Measurements from ENCODE around the gene PLEKHH2. TPM values are rescaled to one million over a fixed set of nuclear protein-coding genes. Genes with fewer than 3 reads are reported as not detected.
A peak's percentile ranks its signal among the peaks of the same experiment; 100 is the strongest.

The PLEKHH2 gene
- total and polyA plus RNA-seq, 2 of the 13 experiments (the other 11 are each of a cell fraction or from before 2014, with no cell fraction given): 1.1 to 3.0 TPM

DNA sequence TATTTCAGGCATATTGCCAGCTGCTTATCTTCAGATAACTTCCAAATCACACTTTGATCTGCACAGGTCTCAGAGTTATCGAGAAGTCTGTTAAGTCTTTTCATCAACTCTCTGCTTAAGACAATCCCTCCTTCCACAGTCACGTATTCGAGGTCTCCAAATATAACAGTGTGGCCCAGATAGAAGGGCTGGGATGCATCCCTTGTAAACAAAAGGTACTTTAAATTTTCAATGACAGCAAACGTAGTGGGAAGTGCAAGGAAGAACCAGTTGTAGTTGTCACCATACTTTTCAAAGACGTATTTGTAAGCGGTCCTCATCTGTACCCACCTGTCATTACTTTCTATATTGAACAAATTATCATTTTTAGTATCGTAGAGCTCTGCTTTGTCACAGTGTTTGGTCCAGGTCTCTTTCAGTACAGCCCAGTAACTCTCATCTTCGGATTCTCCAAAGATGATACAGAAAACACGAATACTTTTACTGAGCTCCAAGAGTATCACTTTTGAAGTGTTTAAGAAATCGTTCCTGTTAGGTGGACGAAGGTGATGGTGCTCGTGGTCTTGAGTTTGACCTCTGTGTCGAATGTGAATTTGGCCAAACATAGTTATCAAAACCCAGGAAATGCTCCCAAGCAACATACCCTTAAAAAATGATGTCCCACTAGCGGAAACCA is 38.7 kb downstream of the PLEKHH2 start (continued):
- TF ChIP-seq PRDM10 (CRISPR knock-in tag; IDR thresholded peaks at IDR 0.05; ENCODE audit: low read depth): no peak
- TF ChIP-seq MBD4 (IDR thresholded peaks at IDR 0.05; ENCODE audit: borderline replicate concordance, low read length): no peak
- TF ChIP-seq REPIN1 (CRISPR knock-in tag; IDR thresholded peaks at IDR 0.05; ENCODE audit: borderline replicate concordance, low read depth): no peak
- TF ChIP-seq, protein P1, sequence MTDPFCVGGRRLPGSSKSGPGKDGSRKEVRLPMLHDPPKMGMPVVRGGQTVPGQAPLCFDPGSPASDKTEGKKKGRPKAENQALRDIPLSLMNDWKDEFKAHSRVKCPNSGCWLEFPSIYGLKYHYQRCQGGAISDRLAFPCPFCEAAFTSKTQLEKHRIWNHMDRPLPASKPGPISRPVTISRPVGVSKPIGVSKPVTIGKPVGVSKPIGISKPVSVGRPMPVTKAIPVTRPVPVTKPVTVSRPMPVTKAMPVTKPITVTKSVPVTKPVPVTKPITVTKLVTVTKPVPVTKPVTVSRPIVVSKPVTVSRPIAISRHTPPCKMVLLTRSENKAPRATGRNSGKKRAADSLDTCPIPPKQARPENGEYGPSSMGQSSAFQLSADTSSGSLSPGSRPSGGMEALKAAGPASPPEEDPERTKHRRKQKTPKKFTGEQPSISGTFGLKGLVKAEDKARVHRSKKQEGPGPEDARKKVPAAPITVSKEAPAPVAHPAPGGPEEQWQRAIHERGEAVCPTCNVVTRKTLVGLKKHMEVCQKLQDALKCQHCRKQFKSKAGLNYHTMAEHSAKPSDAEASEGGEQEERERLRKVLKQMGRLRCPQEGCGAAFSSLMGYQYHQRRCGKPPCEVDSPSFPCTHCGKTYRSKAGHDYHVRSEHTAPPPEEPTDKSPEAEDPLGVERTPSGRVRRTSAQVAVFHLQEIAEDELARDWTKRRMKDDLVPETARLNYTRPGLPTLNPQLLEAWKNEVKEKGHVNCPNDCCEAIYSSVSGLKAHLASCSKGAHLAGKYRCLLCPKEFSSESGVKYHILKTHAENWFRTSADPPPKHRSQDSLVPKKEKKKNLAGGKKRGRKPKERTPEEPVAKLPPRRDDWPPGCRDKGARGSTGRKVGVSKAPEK (CRISPR knock-in tag; IDR thresholded peaks at IDR 0.05; ENCODE audit: borderline replicate concordance): peak; percentile 59; the same call in 1 of the 2 replicates
- TF ChIP-seq ZBTB20 (CRISPR knock-in tag; IDR thresholded peaks at IDR 0.05; ENCODE audit: borderline replicate concordance, low read depth): peak; percentile 67; the same call in 1 of the 2 replicates
- TF ChIP-seq, protein P2, sequence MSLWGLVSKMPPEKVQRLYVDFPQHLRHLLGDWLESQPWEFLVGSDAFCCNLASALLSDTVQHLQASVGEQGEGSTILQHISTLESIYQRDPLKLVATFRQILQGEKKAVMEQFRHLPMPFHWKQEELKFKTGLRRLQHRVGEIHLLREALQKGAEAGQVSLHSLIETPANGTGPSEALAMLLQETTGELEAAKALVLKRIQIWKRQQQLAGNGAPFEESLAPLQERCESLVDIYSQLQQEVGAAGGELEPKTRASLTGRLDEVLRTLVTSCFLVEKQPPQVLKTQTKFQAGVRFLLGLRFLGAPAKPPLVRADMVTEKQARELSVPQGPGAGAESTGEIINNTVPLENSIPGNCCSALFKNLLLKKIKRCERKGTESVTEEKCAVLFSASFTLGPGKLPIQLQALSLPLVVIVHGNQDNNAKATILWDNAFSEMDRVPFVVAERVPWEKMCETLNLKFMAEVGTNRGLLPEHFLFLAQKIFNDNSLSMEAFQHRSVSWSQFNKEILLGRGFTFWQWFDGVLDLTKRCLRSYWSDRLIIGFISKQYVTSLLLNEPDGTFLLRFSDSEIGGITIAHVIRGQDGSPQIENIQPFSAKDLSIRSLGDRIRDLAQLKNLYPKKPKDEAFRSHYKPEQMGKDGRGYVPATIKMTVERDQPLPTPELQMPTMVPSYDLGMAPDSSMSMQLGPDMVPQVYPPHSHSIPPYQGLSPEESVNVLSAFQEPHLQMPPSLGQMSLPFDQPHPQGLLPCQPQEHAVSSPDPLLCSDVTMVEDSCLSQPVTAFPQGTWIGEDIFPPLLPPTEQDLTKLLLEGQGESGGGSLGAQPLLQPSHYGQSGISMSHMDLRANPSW (CRISPR knock-in tag; IDR thresholded peaks at IDR 0.05; ENCODE audit: borderline replicate concordance): 0 out of 2 replicates have a peak, but pooled peaks have one; percentile 40
- no peak for TF ChIP-seq FOXA1 (IDR thresholded peaks at IDR 0.05)
- no peak for TF ChIP-seq FOXA1 (CRISPR knock-in tag; IDR thresholded peaks at IDR 0.05)
- no peak for TF ChIP-seq TBX2 (CRISPR knock-in tag; IDR thresholded peaks at IDR 0.05; ENCODE audit: borderline replicate concordance)
- 0 out of 2 replicates have a peak, but pooled peaks have one; percentile 35 for TF ChIP-seq ZNF761 (CRISPR knock-in tag; conservative IDR thresholded peaks at IDR 0.05)
- no peak for TF ChIP-seq HNRNPUL1 (IDR thresholded peaks at IDR 0.05; ENCODE audit: low read depth, low read length)
- no peak for TF ChIP-seq HNF1B (CRISPR knock-in tag; IDR thresholded peaks at IDR 0.05)
- TF ChIP-seq SNAI1 (CRISPR knock-in tag; IDR thresholded peaks at IDR 0.05; ENCODE audit: borderline replicate concordance): peak; percentile 63; the same call in 1 of the 2 replicates
- TF ChIP-seq, protein P3, sequence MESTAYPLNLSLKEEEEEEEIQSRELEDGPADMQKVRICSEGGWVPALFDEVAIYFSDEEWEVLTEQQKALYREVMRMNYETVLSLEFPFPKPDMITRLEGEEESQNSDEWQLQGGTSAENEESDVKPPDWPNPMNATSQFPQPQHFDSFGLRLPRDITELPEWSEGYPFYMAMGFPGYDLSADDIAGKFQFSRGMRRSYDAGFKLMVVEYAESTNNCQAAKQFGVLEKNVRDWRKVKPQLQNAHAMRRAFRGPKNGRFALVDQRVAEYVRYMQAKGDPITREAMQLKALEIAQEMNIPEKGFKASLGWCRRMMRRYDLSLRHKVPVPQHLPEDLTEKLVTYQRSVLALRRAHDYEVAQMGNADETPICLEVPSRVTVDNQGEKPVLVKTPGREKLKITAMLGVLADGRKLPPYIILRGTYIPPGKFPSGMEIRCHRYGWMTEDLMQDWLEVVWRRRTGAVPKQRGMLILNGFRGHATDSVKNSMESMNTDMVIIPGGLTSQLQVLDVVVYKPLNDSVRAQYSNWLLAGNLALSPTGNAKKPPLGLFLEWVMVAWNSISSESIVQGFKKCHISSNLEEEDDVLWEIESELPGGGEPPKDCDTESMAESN (CRISPR knock-in tag; conservative IDR thresholded peaks at IDR 0.05): peak; percentile 16; the same call in 1 of the 2 replicates
- TF ChIP-seq ZNF34 (CRISPR knock-in tag; IDR thresholded peaks at IDR 0.05; ENCODE audit: borderline replicate concordance): 0 out of 2 replicates have a peak, but pooled peaks have one; percentile 76
